GM19239 (cell line): Measurements from ENCODE around the gene DARS1.
"Not testable (repeated sequence)": the region's sequence is repeated elsewhere in the genome, so short reads cannot be mapped to it uniquely, and the experiment has no call there.

Source experiments
- DNase-seq: peaks from one replicate; pipeline ENCODE4 v3.0.0; 2011; ENCODE audit warnings: low spot score; ENCODE audit not compliant: insufficient read length
- FAIRE-seq: peaks from 2 replicates; lab custom pipeline; 2011; peaks lifted over from hg19 to GRCh38; lab: Jason Lieb, UNC

DARS1 gene

GRCh38 chr2:135894930-135895329 is 90.5 kb downstream of the DARS1 start:
- DNase-seq, result no peak
- FAIRE-seq, result no peak

GRCh38 chr2:135893374-135893794 is 92.0 kb downstream of the DARS1 start:
- no peak for DNase-seq
- no peak for FAIRE-seq

- no peak for FAIRE-seq
- no peak for DNase-seq
Measured at GRCh38 chr2:135890835-135891234, 94.6 kb downstream of the DARS1 start.

GRCh38 chr2:135890149-135890548 is 95.3 kb downstream of the DARS1 start:
- DNase-seq (no peak), FAIRE-seq (no peak)

- not testable (repeated sequence) for DNase-seq, FAIRE-seq
Measured at GRCh38 chr2:135888587-135888986, 96.8 kb downstream of the DARS1 start.

GRCh38 chr2:135885709-135886108 is 99.7 kb downstream of the DARS1 start:
- no peak for DNase-seq
- no peak for FAIRE-seq

GRCh38 chr2:135882415-135882814 is 103.0 kb downstream of the DARS1 start:
- DNase-seq (no peak), FAIRE-seq (no peak)

- FAIRE-seq, DNase-seq: not testable (repeated sequence)
Measured at GRCh38 chr2:135876770-135877169, 108.7 kb downstream of the DARS1 start.

GRCh38 chr2:135876066-135876711 is 109.2 kb downstream of the DARS1 start, which contains the start of gene MCM6:
TSS of gene MCM6 (minus strand) at chr2:135876443. CDS start at chr2:135876365, 78 bp downstream.
- DNase-seq (peak; percentile 94), FAIRE-seq (peak; percentile 98)

GRCh38 chr2:135875491-135876065 is 109.8 kb downstream of the DARS1 start:
- FAIRE-seq (no peak), DNase-seq (peak; percentile 31)

GRCh38 chr2:135874777-135875365 is 110.6 kb downstream of the DARS1 start:
- FAIRE-seq (no peak), DNase-seq (no peak)

GRCh38 chr2:135870571-135870970 is 114.9 kb downstream of the DARS1 start:
- DNase-seq (no peak), FAIRE-seq (no peak)

- DNase-seq, result no peak
- FAIRE-seq, result no peak
Measured at GRCh38 chr2:135863233-135863632, 122.2 kb downstream of the DARS1 start.

- no peak for FAIRE-seq
Measured at GRCh38 chr2:135862718-135863117, 122.7 kb downstream of the DARS1 start.

More at GRCh38 chr2:135862718-135863117, 122.7 kb downstream of the DARS1 start:
- no peak for DNase-seq
